AG09319 (cell line): ENCODE data around the gene DMKN.
A peak's percentile ranks its signal among the peaks of the same experiment; 100 is the strongest.

Source experiments
- DNase-seq: peaks from one replicate; pipeline ENCODE4 v3.0.0-alpha.2; 2010; ENCODE audit warnings: low read depth; ENCODE audit errors: extremely low read depth
- CTCF ChIP-seq: IDR thresholded peaks from 2 replicates; pipeline ENCODE4 v1.5.1; 2011; ENCODE audit warnings: low read depth, mild to moderate bottlenecking, inconsistent platforms, low read length, moderate library complexity

DMKN gene

GRCh38 chr19:35546532-35546931 is 33.1 kb upstream of the DMKN start:
- TF ChIP-seq CTCF: no peak

GRCh38 chr19:35545855-35546381 is 32.5 kb upstream of the DMKN start:
- TF ChIP-seq CTCF: no peak

More at GRCh38 chr19:35546532-35546931, 33.1 kb upstream of the DMKN start:
- DNase-seq: no peak

GRCh38 chr19:35545001-35545854 is 31.8 kb upstream of the DMKN start, which contains the start of gene TMEM147:
Gene TMEM147, plus strand, starts transcription at chr19:35545626. Its CDS starts 114 bp downstream, at chr19:35545740.
- no peak for TF ChIP-seq CTCF
- DNase-seq: peak; percentile 59

More at GRCh38 chr19:35545855-35546381, 32.5 kb upstream of the DMKN start:
- DNase-seq: no peak

GRCh38 chr19:35544110-35544802 is 30.8 kb upstream of the DMKN start:
- no peak for DNase-seq
- no peak for TF ChIP-seq CTCF

- DNase-seq: no peak
- TF ChIP-seq CTCF: no peak
Observed at GRCh38 chr19:35543280-35544109, 30.0 kb upstream of the DMKN start.

- no peak for TF ChIP-seq CTCF
- no peak for DNase-seq
Observed at GRCh38 chr19:35542209-35542608, 28.8 kb upstream of the DMKN start.
